KMS-11 (cell line): ENCODE data around the gene OR1D5.

ENCODE experiments used
- H2AFZ ChIP-seq: fragments of 200-600 bp; sonication (generic); 2 replicates; pipeline ENCODE4 v1.6.1; 2016; ENCODE audit warnings: antibody characterized with exemption, mixed run types, low read depth
- H3K27ac ChIP-seq: fragments of 200-600 bp; sonication (generic); 2 replicates; pipeline ENCODE4 v1.6.1; 2016; ENCODE audit warnings: mild to moderate bottlenecking, mixed run types
- H3K27me3 ChIP-seq: fragments of 200-600 bp; sonication (generic); 2 replicates; pipeline ENCODE4 v1.6.1; 2017; ENCODE audit warnings: mild to moderate bottlenecking, low read depth, mixed run types, moderate library complexity; ENCODE audit not compliant: insufficient read depth
- H3K36me3 ChIP-seq: fragments of 200-600 bp; sonication (generic); 2 replicates; pipeline ENCODE4 v1.6.1; 2017; ENCODE audit warnings: mild to moderate bottlenecking, mixed run types; ENCODE audit not compliant: insufficient read depth
- H3K4me1 ChIP-seq: fragments of 200-600 bp; sonication (generic); 2 replicates; pipeline ENCODE4 v1.6.1; 2016; ENCODE audit warnings: mild to moderate bottlenecking, low read depth, mixed run types; ENCODE audit not compliant: poor library complexity, severe bottlenecking
- H3K4me2 ChIP-seq: fragments of 200-600 bp; sonication (generic); 2 replicates; pipeline ENCODE4 v1.7.0; 2016; ENCODE audit warnings: mild to moderate bottlenecking, mixed run types
- H3K4me3 ChIP-seq: fragments of 200-600 bp; sonication (generic); IDR thresholded peaks from 2 replicates; pipeline ENCODE4 v1.6.1; 2017; ENCODE audit warnings: low read depth, low read length, mixed read lengths; ENCODE audit not compliant: insufficient read depth
- H3K79me2 ChIP-seq: fragments of 200-600 bp; sonication (generic); 2 replicates; pipeline ENCODE4 v1.6.1; 2016; ENCODE audit warnings: low read depth, mixed run types; ENCODE audit not compliant: insufficient read depth
- H3K9ac ChIP-seq: fragments of 200-600 bp; sonication (generic); 2 replicates; pipeline ENCODE4 v1.6.1; 2016; ENCODE audit warnings: mild to moderate bottlenecking, mixed run types
- H4K20me1 ChIP-seq: fragments of 200-600 bp; sonication (generic); 2 replicates; pipeline ENCODE4 v1.6.1; 2016; ENCODE audit warnings: mild to moderate bottlenecking, mixed run types; ENCODE audit not compliant: insufficient read depth
- TF ChIP-seq, protein P1 (sequence below): fragments of 200-600 bp; sonication (generic); conservative IDR thresholded peaks from 2 replicates; pipeline ENCODE4 v1.6.1; 2017; ENCODE audit warnings: low read depth, mild to moderate bottlenecking, antibody characterized with exemption, low read length, moderate library complexity, mixed read lengths

Gene OR1D5

DNA sequence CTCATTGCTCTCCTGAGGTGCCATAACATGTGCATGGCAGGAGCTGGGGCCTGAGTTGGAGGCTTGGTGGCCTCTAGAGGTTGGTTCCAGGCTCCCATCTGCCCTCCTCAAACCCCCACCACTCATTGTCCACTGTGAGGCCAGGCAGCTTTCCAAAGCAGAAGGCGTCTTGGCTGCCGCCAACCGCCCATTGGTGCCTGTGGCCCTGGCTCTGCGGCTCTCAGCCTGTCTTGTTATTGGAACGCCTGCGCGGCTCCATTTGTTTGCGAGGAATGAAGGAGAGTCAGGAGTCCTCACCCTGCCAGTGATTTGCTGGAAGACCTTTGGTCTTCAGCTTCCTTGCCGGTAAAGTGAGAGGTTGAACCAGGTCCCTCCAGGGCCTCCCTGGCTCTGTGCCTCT is 43.6 kb downstream of the OR1D5 start:
- Histone ChIP-seq H3K27ac (no peak overlapping the region), H3K27me3 (peaks cover 10% of the 10 kb centered on the region; the same call in 1 of the 2 replicates), H2AFZ (no peak overlapping the region), H3K79me2 (no peaks in the 10 kb centered on the region), H3K4me1 (no peaks in the 10 kb centered on the region), H4K20me1 (no peaks in the 10 kb centered on the region), H3K9ac (no peak overlapping the region), H3K4me3 (no peak overlapping the region), H3K36me3 (no peaks in the 10 kb centered on the region), H3K4me2 (no peak overlapping the region)
- TF ChIP-seq, protein P1, sequence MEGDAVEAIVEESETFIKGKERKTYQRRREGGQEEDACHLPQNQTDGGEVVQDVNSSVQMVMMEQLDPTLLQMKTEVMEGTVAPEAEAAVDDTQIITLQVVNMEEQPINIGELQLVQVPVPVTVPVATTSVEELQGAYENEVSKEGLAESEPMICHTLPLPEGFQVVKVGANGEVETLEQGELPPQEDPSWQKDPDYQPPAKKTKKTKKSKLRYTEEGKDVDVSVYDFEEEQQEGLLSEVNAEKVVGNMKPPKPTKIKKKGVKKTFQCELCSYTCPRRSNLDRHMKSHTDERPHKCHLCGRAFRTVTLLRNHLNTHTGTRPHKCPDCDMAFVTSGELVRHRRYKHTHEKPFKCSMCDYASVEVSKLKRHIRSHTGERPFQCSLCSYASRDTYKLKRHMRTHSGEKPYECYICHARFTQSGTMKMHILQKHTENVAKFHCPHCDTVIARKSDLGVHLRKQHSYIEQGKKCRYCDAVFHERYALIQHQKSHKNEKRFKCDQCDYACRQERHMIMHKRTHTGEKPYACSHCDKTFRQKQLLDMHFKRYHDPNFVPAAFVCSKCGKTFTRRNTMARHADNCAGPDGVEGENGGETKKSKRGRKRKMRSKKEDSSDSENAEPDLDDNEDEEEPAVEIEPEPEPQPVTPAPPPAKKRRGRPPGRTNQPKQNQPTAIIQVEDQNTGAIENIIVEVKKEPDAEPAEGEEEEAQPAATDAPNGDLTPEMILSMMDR = no peak

DNA sequence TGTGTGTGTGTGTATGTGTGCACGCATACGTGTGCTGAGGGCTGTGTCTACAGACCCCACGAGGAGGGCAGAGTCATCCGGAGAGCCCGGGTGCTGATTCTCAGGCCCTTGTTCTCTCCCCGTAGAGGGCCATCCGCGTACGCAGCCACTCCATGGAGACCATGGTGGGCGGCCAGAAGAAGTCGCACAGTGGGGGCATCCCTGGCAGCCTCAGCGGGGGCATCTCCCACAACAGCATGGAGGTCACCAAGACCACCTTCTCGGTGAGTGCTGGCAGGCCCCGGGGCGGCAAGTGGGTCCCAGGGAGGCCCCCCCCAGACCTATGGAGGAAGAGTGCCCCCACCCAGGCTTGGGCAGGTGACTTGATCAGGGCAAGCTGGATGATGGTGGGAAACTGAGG is 45.5 kb downstream of the OR1D5 start:
- Histone ChIP-seq H2AFZ (no peak overlapping the region), H3K4me2 (no peak overlapping the region), H3K9ac (no peak overlapping the region), H3K36me3 (no peaks in the 10 kb centered on the region), H3K79me2 (no peaks in the 10 kb centered on the region), H3K27me3 (peaks cover 13% of the 10 kb centered on the region; the same call in 1 of the 2 replicates), H3K27ac (no peak overlapping the region), H3K4me3 (no peak overlapping the region), H3K4me1 (no peaks in the 10 kb centered on the region), H4K20me1 (no peaks in the 10 kb centered on the region)
- TF ChIP-seq, protein P1 = no peak

DNA sequence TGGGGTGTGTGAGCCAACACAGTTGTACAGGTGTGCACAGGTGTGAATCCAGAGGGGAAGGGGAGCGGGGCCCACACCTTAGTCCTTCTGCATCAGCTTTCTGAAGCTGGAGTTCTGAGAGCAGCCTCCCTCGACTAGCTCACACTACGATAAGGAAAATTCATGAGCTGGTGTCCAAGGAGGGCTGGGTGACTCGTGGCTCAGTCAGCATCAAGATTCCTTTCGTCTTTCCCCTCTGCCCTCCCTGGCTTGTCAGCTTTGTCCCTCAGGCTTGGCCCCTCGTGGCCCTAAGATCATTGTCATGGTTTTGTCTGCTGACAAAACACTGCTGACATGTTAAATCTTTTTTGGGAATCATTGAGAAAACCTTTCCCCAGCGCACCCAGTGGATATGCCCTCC is 47.5 kb downstream of the OR1D5 start:
- Histone ChIP-seq H3K79me2 (no peaks in the 10 kb centered on the region), H3K27ac (no peak overlapping the region), H3K4me3 (no peak overlapping the region), H2AFZ (no peak overlapping the region), H3K36me3 (no peaks in the 10 kb centered on the region), H4K20me1 (no peaks in the 10 kb centered on the region), H3K27me3 (peaks cover 12% of the 10 kb centered on the region; the same call in 1 of the 2 replicates), H3K9ac (no peak overlapping the region), H3K4me2 (no peak overlapping the region), H3K4me1 (no peaks in the 10 kb centered on the region)
- TF ChIP-seq, protein P1 = no peak

DNA sequence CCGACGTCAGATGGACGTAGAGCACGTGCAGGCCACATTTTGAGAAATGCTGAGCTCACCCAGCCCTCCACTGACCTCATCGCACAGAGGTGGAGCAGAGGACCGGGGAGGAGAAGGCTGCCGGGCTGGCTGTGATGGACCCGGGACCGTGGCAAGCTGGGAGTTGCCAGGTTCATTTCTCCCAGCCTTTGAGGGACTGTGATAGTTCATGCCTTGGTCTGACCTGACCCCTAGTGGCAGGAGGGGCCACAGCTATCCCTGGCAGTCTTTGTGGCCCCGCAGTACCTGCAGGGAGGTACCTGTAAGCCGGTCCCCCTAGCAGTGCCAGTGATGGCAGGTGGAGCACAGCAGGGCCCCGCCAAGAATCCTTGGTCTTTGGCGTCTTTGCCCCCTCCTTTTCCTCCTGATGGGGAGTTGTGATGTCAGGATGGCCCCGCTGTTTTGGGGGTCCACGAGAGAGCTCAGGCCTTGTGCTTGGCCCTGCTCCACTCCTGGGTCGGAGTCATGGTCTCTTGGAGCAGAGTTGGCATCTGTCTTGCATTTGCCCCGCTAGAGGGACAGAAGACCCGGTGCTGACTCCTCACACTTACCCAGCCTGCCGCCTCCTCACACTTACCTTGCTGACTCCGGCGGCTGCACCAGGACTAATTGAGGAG is 50.4 kb downstream of the OR1D5 start:
- H3K27me3 ChIP-seq = peaks cover 8% of the 10 kb centered on the region; the same call in 1 of the 2 replicates

More for the DNA sequence above, 50.4 kb downstream of the OR1D5 start:
- no peak overlapping the region for H3K27ac ChIP-seq
- TF ChIP-seq, protein P1 = peak; percentile 61
- H3K4me3 ChIP-seq = no peak overlapping the region
- no peaks in the 10 kb centered on the region for H3K36me3 ChIP-seq
- no peak overlapping the region for H3K9ac ChIP-seq
- H3K4me2 ChIP-seq = no peak overlapping the region
- H2AFZ ChIP-seq = no peak overlapping the region
- H4K20me1 ChIP-seq = no peaks in the 10 kb centered on the region
- no peaks in the 10 kb centered on the region for H3K4me1 ChIP-seq
- H3K79me2 ChIP-seq = no peaks in the 10 kb centered on the region
